Mucosa of descending colon (tissue), 3 donors: Measurements from ENCODE around the gene MCUB. TPM values are rescaled to one million over a fixed set of nuclear protein-coding genes. Genes with fewer than 3 reads are reported as not detected.
"Not testable (repeated sequence)": the region's sequence is repeated elsewhere in the genome, so short reads cannot be mapped to it uniquely, and the experiment has no call there.

Experiments used
- ATAC-seq: fragments of 200-7000 bp; cut with Tn5 transposase; one replicate; pipeline ENCODE4 v1.9.1; 2020; ENCODE audit warnings: mild to moderate bottlenecking, moderate library complexity
- DNase-seq, 3 donors: peaks; one replicate each; pipeline ENCODE4 v3.0.0-alpha.2; 2020
- H3K36me3 ChIP-seq: fragments of 200-600 bp; one replicate; pipeline ENCODE4 v1.8.0; 2021; ENCODE audit warnings: low read depth, mild to moderate bottlenecking
- H3K4me1 ChIP-seq: fragments of 200-600 bp; one replicate; pipeline ENCODE4 v1.8.0; 2021; ENCODE audit warnings: low read depth, mild to moderate bottlenecking
- H3K4me3 ChIP-seq: fragments of 200-600 bp; one replicate; pipeline ENCODE4 v1.8.0; 2021; ENCODE audit warnings: mild to moderate bottlenecking
- H3K9me3 ChIP-seq: fragments of 200-600 bp; one replicate; pipeline ENCODE4 v1.8.0; 2021; ENCODE audit warnings: mild to moderate bottlenecking
- intact Hi-C, 2 donors: fragments of 100-400 bp; cut with DNase I in 1 of 2; cut with micrococcal nuclease in 1 of 2; formaldehyde crosslinking; loops; one replicate each; pipeline versions ENCODE4 v1.11.0 to v1.11.1; 2022; cut with DNase I, micrococcal nuclease
- total RNA-seq, 3 donors: library from RNA; stranded (reverse); fragmentation: NEBNext Ultra II Directional in 2 of 3; extraction: Animal tissue kit (Norgen Biotek cat#: 25700) in 2 of 3; gene quantifications; one replicate each; pipeline versions ENCODE4 v1.2.1 to v1.2.4, GENCODE V29; 2021 to 2023
- TF ChIP-seq, protein P1 (sequence below): fragments of 200-600 bp; IDR thresholded peaks from one replicate; pipeline ENCODE4 v1.8.0; 2022; ENCODE audit warnings: antibody characterized with exemption, mild to moderate bottlenecking
- donor health status: DM: no; HTN: no; CAD: no; lungs with moderate emphysema.
- donor health status: DM: no; HTN: no; CAD: no.
- donor health status: DM: no; HTN: yes; CAD: no.

The MCUB gene
- total RNA-seq, 3 donors from 2014 or later, result 2.7 to 11.5 (median 6.6) TPM

DNA sequence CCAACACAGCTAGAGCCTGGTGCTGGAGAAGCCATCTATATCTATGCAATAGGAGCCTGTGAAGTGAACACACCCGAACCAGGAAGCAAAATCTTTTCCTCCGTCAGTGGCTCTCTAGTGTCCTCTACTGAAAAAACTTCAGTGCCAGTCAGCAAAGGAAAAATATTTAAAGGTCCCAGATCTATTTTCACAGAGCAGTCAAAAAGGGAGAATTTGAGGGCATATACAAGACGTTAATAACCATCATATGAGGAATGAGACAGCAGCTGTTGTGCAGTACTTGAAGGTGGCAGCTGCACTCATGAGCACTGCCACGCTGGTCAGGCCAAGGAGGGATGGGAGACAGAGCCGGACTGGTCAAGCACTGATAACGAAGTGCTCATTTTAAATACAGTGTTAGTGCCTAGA, 14.4 kb downstream of the MCUB start:
- Histone ChIP-seq H3K4me1 (no peaks in the 10 kb centered on the region), H3K9me3 (no peaks in the 10 kb centered on the region), H3K4me3 (no peak overlapping the region), H3K36me3 (no peaks in the 10 kb centered on the region)
- TF ChIP-seq, protein P1, sequence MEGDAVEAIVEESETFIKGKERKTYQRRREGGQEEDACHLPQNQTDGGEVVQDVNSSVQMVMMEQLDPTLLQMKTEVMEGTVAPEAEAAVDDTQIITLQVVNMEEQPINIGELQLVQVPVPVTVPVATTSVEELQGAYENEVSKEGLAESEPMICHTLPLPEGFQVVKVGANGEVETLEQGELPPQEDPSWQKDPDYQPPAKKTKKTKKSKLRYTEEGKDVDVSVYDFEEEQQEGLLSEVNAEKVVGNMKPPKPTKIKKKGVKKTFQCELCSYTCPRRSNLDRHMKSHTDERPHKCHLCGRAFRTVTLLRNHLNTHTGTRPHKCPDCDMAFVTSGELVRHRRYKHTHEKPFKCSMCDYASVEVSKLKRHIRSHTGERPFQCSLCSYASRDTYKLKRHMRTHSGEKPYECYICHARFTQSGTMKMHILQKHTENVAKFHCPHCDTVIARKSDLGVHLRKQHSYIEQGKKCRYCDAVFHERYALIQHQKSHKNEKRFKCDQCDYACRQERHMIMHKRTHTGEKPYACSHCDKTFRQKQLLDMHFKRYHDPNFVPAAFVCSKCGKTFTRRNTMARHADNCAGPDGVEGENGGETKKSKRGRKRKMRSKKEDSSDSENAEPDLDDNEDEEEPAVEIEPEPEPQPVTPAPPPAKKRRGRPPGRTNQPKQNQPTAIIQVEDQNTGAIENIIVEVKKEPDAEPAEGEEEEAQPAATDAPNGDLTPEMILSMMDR, result no peak
- ATAC-seq, result peak; percentile 97
- peak in 1 of 3 donors; percentile 40 for DNase-seq
- intact Hi-C loops, result no loop called here

DNA sequence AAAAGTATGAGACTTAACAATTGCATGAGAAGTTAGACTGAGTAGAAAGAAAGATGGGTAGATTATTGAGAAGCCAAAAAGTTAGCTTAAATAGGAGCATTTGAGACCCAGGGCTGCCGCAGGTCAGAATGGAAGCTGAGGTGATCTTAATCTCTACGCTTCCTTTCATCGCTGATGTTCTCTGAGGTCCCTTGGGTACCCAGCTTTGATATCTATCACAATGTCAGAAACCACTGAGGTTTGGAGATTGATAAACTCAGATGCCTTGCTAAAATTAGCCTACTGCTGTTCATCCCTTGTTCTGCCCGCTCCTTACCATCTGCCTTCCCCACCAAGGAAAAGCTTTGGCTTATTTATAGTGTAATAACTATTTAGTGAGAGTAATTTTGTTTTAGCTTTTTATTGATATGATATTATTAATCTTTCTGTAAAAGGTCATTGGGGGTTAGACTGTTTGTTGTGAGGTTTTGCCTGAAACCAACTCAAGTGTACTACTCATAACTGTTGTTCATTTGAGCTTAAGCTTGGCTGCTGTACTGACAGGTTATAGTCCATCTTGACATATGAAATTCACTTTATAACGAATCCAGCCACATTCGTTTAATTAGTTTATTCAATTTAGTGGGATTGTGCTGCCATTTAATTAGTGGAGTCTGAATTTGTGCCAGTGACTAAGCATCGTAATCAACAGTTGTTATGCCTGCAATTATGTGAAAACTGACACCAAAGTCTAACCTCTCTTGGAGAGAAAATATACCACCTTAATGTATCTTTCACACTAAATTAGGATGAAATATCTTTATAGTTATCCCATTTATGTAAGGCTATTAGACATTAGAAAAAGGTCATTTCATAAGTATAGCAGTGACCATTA, 15.1 kb downstream of the MCUB start:
- no peak overlapping the region for H3K4me3 ChIP-seq
- TF ChIP-seq, protein P1, result no peak
- DNase-seq (no peak), ATAC-seq (no peak)
- H3K4me1 ChIP-seq, result no peaks in the 10 kb centered on the region
- H3K36me3 ChIP-seq, result no peaks in the 10 kb centered on the region
- intact Hi-C loops, result no loop called here
- no peaks in the 10 kb centered on the region for H3K9me3 ChIP-seq

DNA sequence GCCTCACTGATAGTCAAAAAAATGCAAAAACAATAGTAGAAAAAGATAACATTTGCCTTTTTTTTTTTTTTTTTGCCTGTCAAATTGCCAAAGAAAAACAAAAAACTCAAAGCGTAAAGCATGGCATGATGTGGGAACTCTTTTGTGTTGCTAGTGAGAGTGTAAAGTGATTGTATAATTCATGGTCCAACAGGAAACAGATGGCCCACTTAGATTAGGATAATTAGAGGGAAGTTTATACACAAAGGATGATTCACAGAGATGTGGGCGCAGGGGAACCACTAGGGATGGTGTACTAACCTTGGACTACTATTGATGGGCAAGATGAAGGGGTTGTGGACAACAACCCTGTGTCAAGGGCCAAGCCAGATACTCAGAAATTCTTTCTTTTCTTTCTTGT, 16.4 kb downstream of the MCUB start:
- no peak for DNase-seq
- H3K9me3 ChIP-seq, result no peaks in the 10 kb centered on the region
- H3K36me3 ChIP-seq, result no peaks in the 10 kb centered on the region
- no peak overlapping the region for H3K4me3 ChIP-seq
- TF ChIP-seq, protein P1, result no peak
- ATAC-seq, result no peak
- H3K4me1 ChIP-seq, result no peaks in the 10 kb centered on the region
- intact Hi-C loops, result no loop called here

DNA sequence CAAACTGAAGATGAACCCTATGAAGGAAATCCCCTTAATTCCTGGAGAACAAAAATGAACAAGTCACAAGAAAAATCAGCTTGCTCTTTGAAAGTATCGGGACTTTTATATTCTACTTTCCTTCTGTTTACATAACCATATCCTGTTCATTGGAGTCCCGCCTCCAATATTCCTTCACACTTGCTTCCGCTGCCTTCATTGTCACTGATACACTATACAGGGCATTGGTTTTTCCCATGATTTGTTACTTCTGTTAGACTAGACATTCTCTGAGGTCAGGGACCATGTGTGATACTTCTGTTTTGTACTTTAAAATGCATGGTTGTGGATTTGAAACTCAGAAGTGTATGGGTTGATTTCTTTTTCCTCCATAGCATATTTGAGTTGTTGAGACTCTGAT, 18.8 kb downstream of the MCUB start:
- no peak overlapping the region for H3K4me3 ChIP-seq
- intact Hi-C loops, result no loop called here
- no peaks in the 10 kb centered on the region for H3K36me3 ChIP-seq
- ATAC-seq, result no peak
- no peak for DNase-seq
- no peaks in the 10 kb centered on the region for H3K4me1 ChIP-seq
- peaks cover 3% of the 10 kb centered on the region for H3K9me3 ChIP-seq
- TF ChIP-seq, protein P1, result no peak

DNA sequence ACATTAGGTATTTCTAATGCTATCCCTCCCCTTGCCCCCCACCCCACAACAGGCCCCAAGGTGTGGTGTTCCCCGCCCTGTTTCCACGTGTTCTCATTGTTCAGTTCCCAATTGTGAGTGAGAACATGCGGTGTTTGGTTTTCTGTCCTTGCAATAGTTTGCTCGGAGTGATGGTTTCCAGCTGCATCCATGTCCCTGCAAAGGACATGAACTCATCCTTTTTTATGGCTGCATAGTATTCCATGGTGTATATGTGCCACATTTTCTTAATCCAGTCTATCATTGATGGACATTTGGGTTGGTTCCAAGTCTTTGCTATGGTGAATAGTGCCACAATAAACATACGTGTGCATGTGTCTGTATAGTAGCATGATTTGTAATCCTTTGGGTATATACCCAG, 20.0 kb downstream of the MCUB start:
- H3K36me3 ChIP-seq, H3K4me1 ChIP-seq, intact Hi-C loops, H3K4me3 ChIP-seq, H3K9me3 ChIP-seq, DNase-seq, ATAC-seq: not testable (repeated sequence)

DNA sequence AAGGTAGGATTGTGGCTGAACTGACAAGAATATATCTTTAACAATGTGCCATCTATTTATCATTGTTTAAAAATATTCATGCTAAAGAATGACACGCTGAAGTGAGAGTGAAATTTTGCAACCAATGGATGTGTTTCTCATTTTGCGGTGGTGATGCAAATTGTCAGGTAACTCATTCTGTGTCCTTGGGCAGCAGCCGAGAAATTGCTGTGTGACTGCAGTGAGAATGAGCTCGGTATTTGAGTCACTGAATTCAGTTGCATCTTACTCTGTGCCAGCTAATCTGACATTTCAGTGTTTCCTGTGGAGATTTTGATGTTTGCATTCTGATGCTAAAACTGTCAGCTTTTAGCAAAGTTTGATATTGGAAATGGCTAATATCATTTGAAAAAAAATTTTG, 28.1 kb downstream of the MCUB start:
- intact Hi-C loops, result no loop called here
- Histone ChIP-seq H3K9me3 (no peaks in the 10 kb centered on the region), H3K36me3 (no peaks in the 10 kb centered on the region), H3K4me3 (no peak overlapping the region), H3K4me1 (no peaks in the 10 kb centered on the region)
- DNase-seq (no peak), ATAC-seq (no peak)
- TF ChIP-seq, protein P1, result no peak
